ENCODE results near the gene EFCAB11.
"Not testable (repeated sequence)": the region's sequence is repeated elsewhere in the genome, so short reads cannot be mapped to it uniquely, and the experiment has no call there.

EFCAB11 gene

DNA sequence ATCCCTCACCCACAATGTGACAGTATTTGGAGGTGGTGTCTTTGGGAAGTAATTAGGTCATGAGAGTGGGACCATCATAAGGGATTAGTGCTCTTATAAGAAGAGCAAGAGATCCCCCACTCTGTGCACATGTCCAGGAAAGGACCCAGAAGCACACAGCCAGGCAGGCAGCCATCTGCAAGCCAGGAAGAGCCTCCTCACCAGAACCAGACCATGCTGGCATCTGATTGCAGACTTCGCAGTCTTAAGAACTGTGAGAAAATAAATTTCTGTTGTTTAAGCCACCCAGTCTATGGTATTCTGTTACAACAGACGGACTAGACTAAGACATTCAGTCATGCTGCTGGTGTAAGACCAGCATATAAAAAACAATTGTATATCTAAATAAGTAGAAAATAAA is 69.8 kb downstream of the EFCAB11 start:
- H3K4me3 ChIP-seq (replicated peaks in 1 of 2; ENCODE audit: low read depth in 2 of 2, low read length in 2 of 2), result no peak overlapping the region
- DNase-seq (ENCODE audit: low read depth in 2 of 2), result no peak
- TF ChIP-seq, protein P1, sequence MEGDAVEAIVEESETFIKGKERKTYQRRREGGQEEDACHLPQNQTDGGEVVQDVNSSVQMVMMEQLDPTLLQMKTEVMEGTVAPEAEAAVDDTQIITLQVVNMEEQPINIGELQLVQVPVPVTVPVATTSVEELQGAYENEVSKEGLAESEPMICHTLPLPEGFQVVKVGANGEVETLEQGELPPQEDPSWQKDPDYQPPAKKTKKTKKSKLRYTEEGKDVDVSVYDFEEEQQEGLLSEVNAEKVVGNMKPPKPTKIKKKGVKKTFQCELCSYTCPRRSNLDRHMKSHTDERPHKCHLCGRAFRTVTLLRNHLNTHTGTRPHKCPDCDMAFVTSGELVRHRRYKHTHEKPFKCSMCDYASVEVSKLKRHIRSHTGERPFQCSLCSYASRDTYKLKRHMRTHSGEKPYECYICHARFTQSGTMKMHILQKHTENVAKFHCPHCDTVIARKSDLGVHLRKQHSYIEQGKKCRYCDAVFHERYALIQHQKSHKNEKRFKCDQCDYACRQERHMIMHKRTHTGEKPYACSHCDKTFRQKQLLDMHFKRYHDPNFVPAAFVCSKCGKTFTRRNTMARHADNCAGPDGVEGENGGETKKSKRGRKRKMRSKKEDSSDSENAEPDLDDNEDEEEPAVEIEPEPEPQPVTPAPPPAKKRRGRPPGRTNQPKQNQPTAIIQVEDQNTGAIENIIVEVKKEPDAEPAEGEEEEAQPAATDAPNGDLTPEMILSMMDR (IDR thresholded peaks at IDR 0.05; ENCODE audit: low read depth, low read length), result no peak

DNA sequence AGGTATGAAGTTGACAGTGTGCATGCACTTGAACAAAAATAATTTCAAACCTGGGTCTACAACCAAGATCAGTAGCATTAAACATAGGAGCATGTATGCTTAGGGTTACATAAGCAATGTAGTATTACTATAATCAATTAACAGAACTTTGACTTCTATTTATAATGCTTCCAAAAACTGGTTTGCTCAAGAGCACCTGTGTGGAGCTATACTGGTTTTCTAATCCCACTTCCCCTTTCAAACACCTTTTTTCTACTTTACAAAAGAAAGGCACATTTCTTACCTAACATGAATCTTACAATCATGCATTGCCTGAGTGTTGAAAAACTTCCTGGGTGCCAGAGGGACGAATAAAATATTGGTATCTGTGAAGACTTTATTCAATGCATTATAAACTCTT is 72.7 kb downstream of the EFCAB11 start:
- no peak overlapping the region for H3K4me3 ChIP-seq (replicated peaks in 1 of 2; ENCODE audit: low read depth in 2 of 2, low read length in 2 of 2)
- no peak for DNase-seq (ENCODE audit: low read depth in 2 of 2)
- TF ChIP-seq, protein P1 (IDR thresholded peaks at IDR 0.05; ENCODE audit: low read depth, low read length), result no peak

- H3K4me3 ChIP-seq (replicated peaks in 1 of 2; ENCODE audit: low read depth in 2 of 2, low read length in 2 of 2), result not testable (repeated sequence)
These were observed 80.4 kb downstream of the EFCAB11 start for GRCh38 chr14:89874091-89874490.

DNA sequence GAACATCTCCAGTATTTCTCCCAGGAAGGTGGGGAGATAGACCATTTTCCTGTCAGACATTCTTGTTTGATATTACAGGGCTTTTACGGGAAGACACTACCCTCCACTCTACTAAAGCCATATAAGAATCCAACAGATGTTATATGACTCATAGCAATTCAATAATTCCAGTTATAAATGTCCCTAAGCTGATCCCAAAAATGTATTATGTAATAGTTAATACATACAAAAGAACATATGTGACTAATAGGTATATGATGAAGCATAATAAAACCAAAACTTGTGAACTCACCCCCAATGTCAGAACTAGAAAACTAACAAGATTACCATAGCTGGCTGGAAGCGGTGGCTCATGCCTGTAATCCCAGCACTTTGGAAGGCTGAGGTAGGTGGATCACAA is 84.2 kb downstream of the EFCAB11 start:
- no peak overlapping the region for H3K4me3 ChIP-seq (replicated peaks in 1 of 2; ENCODE audit: low read depth in 2 of 2, low read length in 2 of 2)
- DNase-seq (ENCODE audit: low read depth in 2 of 2), result peak in 1 of 2 donors; percentile 74
- TF ChIP-seq, protein P1 (IDR thresholded peaks at IDR 0.05; ENCODE audit: low read depth, low read length), result no peak

More at GRCh38 chr14:89874091-89874490, 80.4 kb downstream of the EFCAB11 start:
- DNase-seq (ENCODE audit: low read depth in 2 of 2), result not testable (repeated sequence)

- TF ChIP-seq, protein P1 (IDR thresholded peaks at IDR 0.05; ENCODE audit: low read depth, low read length), result no peak
- no peak for DNase-seq (ENCODE audit: low read depth in 2 of 2)
- no peak overlapping the region for H3K4me3 ChIP-seq (replicated peaks in 1 of 2; ENCODE audit: low read depth in 2 of 2, low read length in 2 of 2)
These were observed 84.9 kb downstream of the EFCAB11 start for GRCh38 chr14:89869606-89870005.

DNA sequence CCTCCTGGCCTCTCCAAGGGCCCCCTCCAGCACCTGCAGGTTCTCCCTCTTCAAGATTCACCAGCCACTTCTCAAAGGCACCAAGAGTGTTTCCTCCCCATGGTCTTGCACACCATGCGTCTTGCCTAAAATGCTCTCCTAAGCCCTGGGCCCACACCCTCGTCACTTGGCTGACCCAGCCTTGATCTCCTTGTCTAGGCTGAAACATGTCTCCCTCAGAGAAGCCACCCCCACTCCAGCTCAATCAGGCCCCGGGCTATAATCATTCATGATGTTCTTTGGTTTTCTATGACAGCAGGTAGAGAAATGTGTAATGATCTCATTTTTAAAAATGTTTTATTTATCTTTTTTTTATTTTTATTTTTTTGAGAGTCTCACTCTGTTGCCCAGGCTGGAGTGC is 88.1 kb downstream of the EFCAB11 start:
- no peak for DNase-seq (ENCODE audit: low read depth in 2 of 2)
- H3K4me3 ChIP-seq (replicated peaks in 1 of 2; ENCODE audit: low read depth in 2 of 2, low read length in 2 of 2), result no peak overlapping the region
- TF ChIP-seq, protein P1 (IDR thresholded peaks at IDR 0.05; ENCODE audit: low read depth, low read length), result no peak

GRCh38 chr14:89865153-89865552 is 89.4 kb downstream of the EFCAB11 start:
- TF ChIP-seq, protein P1 (IDR thresholded peaks at IDR 0.05; ENCODE audit: low read depth, low read length), result no peak
- DNase-seq (ENCODE audit: low read depth in 2 of 2), result no peak
- no peak overlapping the region for H3K4me3 ChIP-seq (replicated peaks in 1 of 2; ENCODE audit: low read depth in 2 of 2, low read length in 2 of 2)
